Naive thymus-derived CD4-positive, alpha-beta T cell (primary cell): Measurements from ENCODE around the gene ARMC7. TPM values are rescaled to one million over a fixed set of nuclear protein-coding genes. Genes with fewer than 3 reads are reported as not detected.

Experiments
- ATAC-seq: fragments of 150-1000 bp; cut with Tn5 transposase; 2 replicates; pipeline ENCODE4 v1.10.0; 2021; ENCODE audit warnings: mild to moderate bottlenecking, moderate library complexity
- CTCF ChIA-PET: fragments of 350-600 bp; sonication (Branson Sonifier 250); formaldehyde crosslinking; loops from one replicate; lab custom pipeline; 2021; ENCODE audit warnings: antibody characterized with exemption; lab: Charles Lee
- POLR2A ChIA-PET: fragments of 350-600 bp; sonication (Branson Sonifier 250); formaldehyde crosslinking; loops from one replicate; lab custom pipeline; 2021; ENCODE audit warnings: antibody characterized with exemption, inconsistent platforms; lab: Charles Lee
- DNase-seq, 9 donors: peaks; one replicate each; pipeline versions ENCODE4 v3.0.0 to v3.0.0-alpha.2; 2020 to 2022; ENCODE audit warnings: mixed read lengths in 1 of 9
- H3K27ac ChIP-seq: one replicate; pipeline ENCODE4 v1.7.0; 2013; ENCODE audit warnings: mild to moderate bottlenecking, low read depth, low read length, moderate library complexity
- H3K27me3 ChIP-seq, 2 donors: one replicate each; pipeline ENCODE4 v1.7.0; 2013; ENCODE audit warnings: low read length in 2 of 2, mild to moderate bottlenecking in 2 of 2, moderate library complexity in 2 of 2; ENCODE audit not compliant: control insufficient read depth in 2 of 2, insufficient read depth in 2 of 2
- H3K36me3 ChIP-seq, 3 experiments: 1 replicate in 2 of 3; 2 replicates in 1 of 3; pipeline ENCODE4 v1.7.0; 2013; ENCODE audit warnings: low read length in 3 of 3, mild to moderate bottlenecking in 3 of 3, moderate library complexity in 1 of 3; ENCODE audit not compliant: insufficient read depth in 3 of 3, control insufficient read depth in 2 of 3
- H3K4me1 ChIP-seq, 2 donors: one replicate each; pipeline ENCODE4 v1.7.0; 2013; ENCODE audit warnings: low read length in 2 of 2, mild to moderate bottlenecking in 2 of 2, moderate library complexity in 1 of 2; ENCODE audit not compliant: control insufficient read depth in 2 of 2, insufficient read depth in 2 of 2
- H3K4me3 ChIP-seq: 2 replicates; pipeline ENCODE4 v1.7.0; 2013; ENCODE audit warnings: mild to moderate bottlenecking, low read length
- H3K9me3 ChIP-seq, 3 experiments: 1 replicate in 2 of 3; 2 replicates in 1 of 3; pipeline ENCODE4 v1.7.0; 2013; ENCODE audit warnings: low read length in 3 of 3; ENCODE audit not compliant: control insufficient read depth in 2 of 3
- H3K27ac Mint-ChIP-seq, 9 donors: one replicate each; pipeline ENCODE4 v1.8.0; 2020 to 2022; ENCODE audit warnings: mixed read lengths in 9 of 9, mild to moderate bottlenecking in 8 of 9, moderate library complexity in 5 of 9, inconsistent platforms in 2 of 9
- H3K27me3 Mint-ChIP-seq, 5 donors: one replicate each; pipeline ENCODE4 v1.8.0; 2021 to 2022; ENCODE audit warnings: mixed read lengths in 5 of 5, mild to moderate bottlenecking in 1 of 5
- H3K36me3 Mint-ChIP-seq, 5 donors: one replicate each; pipeline ENCODE4 v1.8.0; 2020 to 2022; ENCODE audit warnings: mixed read lengths in 5 of 5, mild to moderate bottlenecking in 3 of 5, inconsistent platforms in 1 of 5
- H3K4me1 Mint-ChIP-seq, 7 donors: one replicate each; pipeline ENCODE4 v1.8.0; 2020 to 2022; ENCODE audit warnings: mixed read lengths in 7 of 7, mild to moderate bottlenecking in 3 of 7, inconsistent platforms in 1 of 7
- H3K4me3 Mint-ChIP-seq, 10 donors: one replicate each; pipeline ENCODE4 v1.8.0; 2020 to 2022; ENCODE audit warnings: mild to moderate bottlenecking in 10 of 10, mixed read lengths in 10 of 10, moderate library complexity in 6 of 10, inconsistent platforms in 2 of 10
- H3K9me3 Mint-ChIP-seq, 11 donors: one replicate each; pipeline ENCODE4 v1.8.0; 2020 to 2022; ENCODE audit warnings: mixed read lengths in 11 of 11, mild to moderate bottlenecking in 4 of 11, inconsistent platforms in 1 of 11, moderate library complexity in 1 of 11
- intact Hi-C, 2 donors: fragments of 100-400 bp; cut with micrococcal nuclease; formaldehyde crosslinking; loops; one replicate each; pipeline ENCODE4 v1.15.1; 2023
- polyA plus RNA-seq, 2 donors: library from polyadenylated mRNA; unstranded; fragments of 300-500 nt; fragmentation: Illumina TruSeq; gene quantifications; one replicate each; pipeline ENCODE4 v1.2.3, GENCODE V29; 2021
- total RNA-seq, 6 experiments: library from RNA in 5 of 6; stranded (reverse) in 5 of 6; gene quantifications; 1 replicate in 5 of 6; 2 replicates in 1 of 6; pipeline ENCODE4 v1.2.3 and lab custom pipeline; 2021 to 2026

The ARMC7 gene
- total and polyA plus RNA-seq, 7 experiments from 2014 or later = 1.8 to 18.9 (median 10.5) TPM

- Mint-ChIP-seq H3K27me3 (no peaks in the 10 kb centered on the region), H3K9me3 (peaks cover 0 to 1% (median 0%) of the 10 kb centered on the region in 11 donors), H3K4me1 (peaks cover 0 to 8% (median 0%) of the 10 kb centered on the region in 7 donors), H3K36me3 (peaks cover 0 to 12% (median 5%) of the 10 kb centered on the region in 5 donors), H3K4me3 (peak overlapping the region in 1 of 10 donors; percentile 18), H3K27ac (peak overlapping the region in 4 of 9 donors; percentile 15 to 70 (median 36))
- peaks cover 0 to 20% (median 0%) of the 10 kb centered on the region in 3 experiments for H3K36me3 ChIP-seq
- no peaks in the 10 kb centered on the region for H3K4me1 ChIP-seq
- H3K27me3 ChIP-seq = no peaks in the 10 kb centered on the region
- ATAC-seq = peak; percentile 74
- intact Hi-C loops = no loop called here
- no peak overlapping the region for H3K4me3 ChIP-seq
- no peaks in the 10 kb centered on the region for H3K9me3 ChIP-seq
- POLR2A ChIA-PET = interaction anchor here (0.7 kb wide), 1 partner anchor 73 kb away, joined by 3 read pairs; no protein-coding TSS in a partner anchor
- no peak for DNase-seq
- no peak overlapping the region for H3K27ac ChIP-seq
- CTCF ChIA-PET = interaction anchor here (0.7 to 2.0 kb wide), 3 partner anchors 11 to 149 kb away, joined by 3 to 10 read pairs (median 4); no protein-coding TSS in a partner anchor
These were observed 7.4 kb upstream of the ARMC7 start for GRCh38 chr17:75102385-75102821.

GRCh38 chr17:75103601-75104554, 5.9 kb upstream of the ARMC7 start:
- ATAC-seq = no peak
- no peaks in the 10 kb centered on the region for H3K27me3 Mint-ChIP-seq
- ChIA-PET POLR2A (interaction anchor here (0.6 to 1.4 kb wide), 5 partner anchors 10 to 382 kb away, joined by 3 read pairs; no protein-coding TSS in a partner anchor), CTCF (interaction anchor here (0.6 to 2.0 kb wide), 4 partner anchors 10 to 109 kb away, joined by 3 to 10 read pairs (median 4); no protein-coding TSS in a partner anchor)
- H3K27ac ChIP-seq = no peak overlapping the region
- no peak overlapping the region for H3K4me3 ChIP-seq
- H3K4me3 Mint-ChIP-seq = no peak overlapping the region
- no peak for DNase-seq
- H3K27ac Mint-ChIP-seq = no peak overlapping the region
- peaks cover 4% of the 10 kb centered on the region in 2 donors for H3K4me1 ChIP-seq
- no peaks in the 10 kb centered on the region for H3K27me3 ChIP-seq
- H3K36me3 Mint-ChIP-seq = peaks cover 0 to 6% (median under 1%) of the 10 kb centered on the region in 5 donors
- intact Hi-C loops = no loop called here
- peaks cover 2 to 8% (median 6%) of the 10 kb centered on the region in 7 donors for H3K4me1 Mint-ChIP-seq
- peaks cover 0 to 12% (median 0%) of the 10 kb centered on the region in 3 experiments for H3K36me3 ChIP-seq
- peaks cover 0 to 1% (median 0%) of the 10 kb centered on the region in 11 donors for H3K9me3 Mint-ChIP-seq
- no peaks in the 10 kb centered on the region for H3K9me3 ChIP-seq

DNA sequence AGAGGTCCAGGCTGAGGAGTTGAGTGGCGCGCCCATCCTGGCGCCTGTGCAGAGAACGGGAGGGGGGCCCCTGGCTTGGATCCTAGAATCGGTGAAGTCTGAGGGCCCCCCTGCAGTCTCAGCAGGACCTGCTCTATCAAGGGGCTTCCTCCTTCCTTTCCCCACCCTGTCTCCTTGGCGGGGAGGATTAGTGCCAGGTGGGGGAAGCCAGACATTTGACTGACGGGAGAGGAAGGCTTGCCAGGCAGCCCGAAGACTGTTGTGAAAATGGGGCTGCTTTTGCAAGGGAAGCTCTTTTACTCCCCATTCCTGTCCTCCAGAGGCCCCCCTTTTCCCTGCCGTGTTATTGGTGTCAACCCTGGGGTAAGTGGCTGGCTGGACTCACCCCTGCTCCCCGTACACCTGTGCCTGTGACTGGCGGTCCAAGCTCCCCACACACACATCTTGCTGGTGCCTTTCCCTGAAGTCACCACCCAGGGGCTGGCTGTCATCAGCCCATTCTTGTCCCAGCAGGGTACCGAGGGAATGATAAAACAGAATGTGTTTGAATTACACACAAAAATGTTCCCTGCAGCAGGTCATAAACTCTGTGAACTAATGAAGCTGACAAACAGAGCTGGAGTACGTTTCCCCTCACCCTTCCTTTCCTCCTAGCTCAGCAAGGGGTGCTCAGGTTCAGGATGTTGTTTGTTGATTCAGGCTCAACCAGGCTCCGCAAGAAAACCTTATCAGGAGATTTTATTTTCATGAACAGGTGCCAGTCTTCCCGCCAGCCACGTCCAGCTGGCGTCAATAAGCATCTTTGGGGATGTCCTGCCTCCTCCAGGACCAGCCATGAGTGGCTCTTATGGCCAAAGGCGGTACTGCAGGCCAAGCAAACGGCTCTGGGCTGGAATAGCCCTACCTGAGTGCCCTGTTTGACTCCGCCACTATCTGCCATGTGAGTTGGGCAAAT, 4.4 kb upstream of the ARMC7 start:
- peaks cover 0 to 1% (median 0%) of the 10 kb centered on the region in 11 donors for H3K9me3 Mint-ChIP-seq
- no peak for ATAC-seq
- Histone ChIP-seq H3K27ac (no peak overlapping the region), H3K9me3 (no peaks in the 10 kb centered on the region), H3K4me3 (no peak overlapping the region), H3K4me1 (peaks cover 6 to 7% of the 10 kb centered on the region in 2 donors), H3K27me3 (no peaks in the 10 kb centered on the region), H3K36me3 (peaks cover 0 to 3% (median 0%) of the 10 kb centered on the region in 3 experiments)
- POLR2A ChIA-PET = interaction anchor here (0.9 to 1.4 kb wide), 2 partner anchors 13 to 94 kb away, joined by 3 read pairs; no protein-coding TSS in a partner anchor
- CTCF ChIA-PET = interaction anchor here (0.5 to 1.6 kb wide), 3 partner anchors 9 to 208 kb away, joined by 3 to 7 read pairs (median 4); no protein-coding TSS in a partner anchor
- H3K27me3 Mint-ChIP-seq = no peaks in the 10 kb centered on the region
- intact Hi-C loops = loop anchor here in 1 of 2 donors (5.0 kb wide), 2 partner anchors 38 to 58 kb away; partner anchors contain the start of genes ATP5PD and KCTD2
- H3K4me3 Mint-ChIP-seq = no peak overlapping the region
- DNase-seq = no peak
- peaks cover 0 to 5% (median under 1%) of the 10 kb centered on the region in 5 donors for H3K36me3 Mint-ChIP-seq
- H3K4me1 Mint-ChIP-seq = peaks cover 3 to 12% (median 11%) of the 10 kb centered on the region in 7 donors
- no peak overlapping the region for H3K27ac Mint-ChIP-seq

GRCh38 chr17:75108193-75108592, 1.6 kb upstream of the ARMC7 start:
- ChIA-PET POLR2A (interaction anchor here (1.1 kb wide), 1 partner anchor 26 kb away, joined by 3 read pairs; no protein-coding TSS in a partner anchor), CTCF (interaction anchor here (1.0 kb wide), 1 partner anchor 48 kb away, joined by 4 read pairs; no protein-coding TSS in a partner anchor)
- H3K4me1 ChIP-seq = peaks cover 12 to 14% of the 10 kb centered on the region in 2 donors
- no peaks in the 10 kb centered on the region for H3K36me3 ChIP-seq
- Mint-ChIP-seq H3K36me3 (peaks cover 5 to 13% (median 7%) of the 10 kb centered on the region in 5 donors), H3K27me3 (no peaks in the 10 kb centered on the region), H3K27ac (peak overlapping the region in 5 of 9 donors; percentile 66 to 88 (median 73)), H3K4me1 (peaks cover 15 to 29% (median 23%) of the 10 kb centered on the region in 7 donors), H3K4me3 (peak overlapping the region; percentile 72 to 94 (median 88)), H3K9me3 (no peaks in the 10 kb centered on the region)
- ATAC-seq (no peak), DNase-seq (no peak)
- intact Hi-C loops = loop anchor here (2.0 to 5.0 kb wide), 5 partner anchors 21 to 297 kb away; partner anchors contain the start of genes ATP5PD (in 1 of the 2), GRB2 (in 1 of the 2), KCTD2 (in 1 of the 2) and SLC16A5 (in 1 of the 2)
- no peak overlapping the region for H3K27ac ChIP-seq
- no peak overlapping the region for H3K4me3 ChIP-seq
- H3K27me3 ChIP-seq = no peaks in the 10 kb centered on the region
- H3K9me3 ChIP-seq = no peaks in the 10 kb centered on the region

- H3K36me3 Mint-ChIP-seq = peaks cover 5 to 15% (median 7%) of the 10 kb centered on the region in 5 donors
- no peak for ATAC-seq
- peak overlapping the region in 8 of 9 donors; percentile 66 to 91 (median 76) for H3K27ac Mint-ChIP-seq
These were observed 743 bp upstream of the ARMC7 start for GRCh38 chr17:75109046-75109406.

More at GRCh38 chr17:75109046-75109406, 743 bp upstream of the ARMC7 start:
- Histone ChIP-seq H3K4me1 (peaks cover 16 to 19% of the 10 kb centered on the region in 2 donors), H3K4me3 (peak overlapping the region; percentile 81), H3K9me3 (no peaks in the 10 kb centered on the region), H3K36me3 (no peaks in the 10 kb centered on the region), H3K27me3 (no peaks in the 10 kb centered on the region), H3K27ac (peak overlapping the region; percentile 75)
- peak in 1 of 9 donors; percentile 27 for DNase-seq
- ChIA-PET POLR2A (interaction anchor here (0.5 to 2.6 kb wide), 14 partner anchors 12 to 321 kb away, joined by 3 to 19 read pairs (median 4); partner anchors contain the start of genes MRPL58, NT5C, NUP85 and SLC16A5), CTCF (interaction anchor here (9.3 kb wide), 1 partner anchor 94 kb away, joined by 136 read pairs; the partner anchor contains the start of gene NUP85)
- intact Hi-C loops = loop anchor here (1.0 to 5.0 kb wide), 9 partner anchors 22 to 296 kb away; partner anchors contain the start of genes ATP5PD (in 1 of the 2), GRB2 (in 1 of the 2), JPT1 (in 1 of the 2) and KCTD2 (in 1 of the 2)
- H3K4me3 Mint-ChIP-seq = peak overlapping the region; percentile 72 to 94 (median 88)
- peaks cover 15 to 35% (median 28%) of the 10 kb centered on the region in 7 donors for H3K4me1 Mint-ChIP-seq
- no peaks in the 10 kb centered on the region for H3K9me3 Mint-ChIP-seq
- H3K27me3 Mint-ChIP-seq = no peaks in the 10 kb centered on the region
